ENCODE measurements around the gene TMEM109.

TMEM109 gene

DNA sequence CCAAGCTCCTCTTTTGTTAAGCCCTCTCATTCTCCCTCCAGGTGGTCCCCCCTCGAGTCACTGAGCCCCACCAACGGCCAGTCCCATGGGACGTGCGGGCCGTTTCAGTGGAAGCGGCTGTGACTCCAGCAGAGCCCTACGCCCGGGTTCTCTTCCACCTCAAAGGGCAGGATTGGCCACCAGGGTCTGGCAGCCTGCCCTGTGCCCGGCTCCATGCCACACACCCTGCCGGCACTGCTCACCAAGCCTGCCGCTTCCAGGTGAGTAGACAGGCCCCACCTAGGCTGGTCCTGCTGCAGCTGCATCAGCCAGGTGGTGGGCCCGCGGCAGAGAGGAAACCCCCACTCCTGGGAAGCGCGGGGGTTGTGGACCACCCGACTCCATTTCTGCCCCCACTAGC is 13.6 kb downstream of the TMEM109 start:
- no peak for DNase-seq

DNA sequence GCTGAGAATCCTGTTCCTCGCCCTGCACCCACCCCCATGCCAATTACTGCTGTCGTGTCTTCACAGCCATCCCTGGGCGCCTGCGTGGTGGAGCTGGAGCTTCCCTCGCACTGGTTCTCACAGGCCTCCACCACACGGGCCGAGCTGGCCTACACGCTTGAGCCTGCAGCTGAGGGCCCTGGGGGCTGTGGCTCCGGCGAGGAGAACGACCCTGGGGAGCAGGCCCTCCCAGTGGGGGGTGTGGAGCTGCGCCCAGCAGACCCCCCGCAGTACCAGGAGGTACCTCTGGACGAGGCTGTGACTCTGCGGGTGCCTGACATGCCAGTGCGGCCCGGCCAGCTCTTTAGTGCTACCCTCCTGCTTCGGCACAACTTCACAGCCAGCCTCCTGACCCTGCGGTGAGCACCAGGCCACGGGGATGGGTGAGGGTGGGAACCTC is 14.6 kb downstream of the TMEM109 start:
- DNase-seq = no peak

DNA sequence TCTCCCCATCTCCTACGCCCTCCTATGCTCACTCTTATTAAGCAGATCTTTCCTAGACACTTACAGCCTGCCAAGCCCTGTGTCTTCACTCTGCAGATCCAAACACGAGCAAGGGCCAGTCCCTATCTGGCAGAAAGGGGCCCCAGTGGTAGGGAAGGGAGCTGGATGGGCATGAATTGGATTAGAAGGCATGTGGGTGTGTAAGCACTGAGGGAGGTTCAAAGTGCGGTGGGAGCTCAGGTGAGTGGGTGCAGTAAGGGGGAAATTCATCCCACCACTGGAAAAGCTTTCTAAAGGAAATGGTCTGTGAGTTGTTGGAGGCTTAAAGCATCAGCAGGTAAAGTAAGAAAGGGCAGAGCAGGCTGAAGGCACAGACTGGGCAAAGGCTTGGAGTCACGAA is 15.8 kb downstream of the TMEM109 start:
- no peak for DNase-seq

DNA sequence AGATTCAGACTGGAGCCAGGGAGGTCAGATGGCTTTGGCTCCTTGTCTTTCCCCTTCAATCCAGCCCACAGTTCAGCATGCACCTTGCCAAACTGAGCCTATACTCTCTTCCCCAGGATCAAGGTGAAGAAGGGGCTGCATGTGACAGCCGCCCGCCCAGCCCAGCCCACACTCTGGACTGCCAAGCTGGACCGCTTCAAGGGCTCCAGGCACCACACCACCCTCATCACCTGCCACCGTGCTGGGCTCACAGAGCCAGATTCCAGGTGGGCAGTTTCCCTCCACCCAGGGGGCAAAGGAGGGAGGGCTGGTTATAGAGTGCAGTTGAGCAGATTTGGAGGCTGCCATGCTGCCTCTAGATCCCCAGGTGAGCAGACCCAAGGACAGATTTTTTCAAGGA is 16.4 kb downstream of the TMEM109 start:
- DNase-seq = no peak

DNA sequence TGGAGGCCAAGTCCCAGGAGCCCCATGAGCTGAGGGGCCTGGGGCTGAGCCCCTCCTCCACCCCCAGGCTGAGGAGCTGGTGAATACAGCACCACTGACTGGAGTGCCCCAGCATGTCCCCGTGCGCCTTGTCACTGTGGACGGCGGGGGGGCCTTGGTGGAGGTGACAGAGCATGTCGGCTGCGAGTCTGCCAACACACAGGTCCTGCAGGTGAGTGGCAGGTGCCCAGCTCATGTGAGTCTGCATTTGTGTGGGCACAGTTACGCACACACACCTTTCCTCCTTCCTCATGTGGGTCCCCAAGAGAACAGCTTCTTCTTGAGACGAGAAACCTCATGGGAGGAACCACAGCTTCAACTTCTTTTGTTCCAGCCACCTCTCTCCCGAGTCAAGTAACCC is 18.0 kb downstream of the TMEM109 start:
- DNase-seq = no peak

DNA sequence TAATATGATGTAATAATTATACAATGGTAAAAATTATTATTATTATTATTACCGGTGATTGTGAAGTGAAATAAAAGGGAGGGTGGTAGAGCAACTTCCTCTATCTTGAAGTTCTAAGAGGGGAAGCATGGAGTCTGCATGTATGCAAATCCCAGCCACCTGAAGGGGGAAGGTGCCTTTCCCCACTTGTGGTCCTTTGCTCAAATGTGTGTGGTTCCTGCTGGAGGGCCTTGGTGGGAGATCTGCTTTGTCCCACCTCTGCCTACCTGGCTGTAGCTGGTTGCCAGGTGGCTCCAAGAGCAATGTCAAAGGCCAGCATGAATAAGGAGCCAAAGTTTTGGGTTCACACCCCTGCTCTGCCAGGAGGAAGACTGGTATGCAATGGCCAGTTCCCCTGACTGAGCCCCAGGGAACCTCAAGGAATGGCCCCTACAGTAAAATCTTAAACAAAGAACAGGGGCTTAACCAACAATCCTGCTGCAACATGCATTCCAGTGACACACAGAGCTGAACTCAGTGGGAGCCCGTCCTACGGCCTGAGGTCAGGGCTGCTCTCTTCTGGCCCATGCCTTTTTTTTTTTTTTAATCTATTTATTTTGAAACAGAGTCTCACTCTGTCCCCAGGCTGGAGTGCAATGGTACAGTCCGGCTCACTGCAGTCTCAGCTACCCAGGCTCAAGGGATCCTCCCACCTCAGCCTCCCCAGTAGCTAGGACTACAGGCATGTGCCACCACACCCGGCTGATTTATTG is 18.8 kb downstream of the TMEM109 start:
- no peak for DNase-seq

DNA sequence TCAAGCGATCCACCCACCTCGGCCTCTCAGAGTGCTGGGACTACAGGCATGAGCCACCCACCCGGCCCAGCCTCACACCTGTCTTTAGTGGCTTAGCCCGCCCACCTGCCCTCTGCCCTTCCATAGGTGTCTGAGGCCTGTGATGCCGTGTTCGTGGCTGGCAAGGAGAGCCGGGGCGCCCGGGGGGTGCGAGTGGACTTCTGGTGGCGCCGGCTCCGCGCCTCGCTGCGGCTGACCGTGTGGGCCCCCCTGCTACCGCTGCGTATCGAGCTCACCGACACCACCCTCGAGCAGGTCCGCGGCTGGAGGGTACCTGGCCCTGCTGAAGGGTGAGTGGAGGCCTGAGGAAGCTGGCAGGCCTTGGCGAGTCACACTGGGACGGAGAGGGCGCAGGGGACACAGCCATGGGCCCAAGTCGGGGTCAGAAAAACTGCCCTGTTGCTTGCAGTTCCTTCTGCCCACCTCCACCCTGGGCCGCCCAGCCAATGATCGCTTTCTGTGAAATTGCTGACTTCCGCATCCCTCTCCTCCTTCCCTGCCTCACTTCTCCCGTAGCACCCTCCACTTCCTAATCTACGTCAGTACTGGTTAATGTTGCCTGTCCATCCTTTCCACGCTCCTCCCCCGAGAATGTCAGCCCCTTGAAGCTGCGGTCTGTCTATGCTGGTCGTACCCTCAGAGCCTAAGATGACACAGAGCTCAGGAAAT is 19.6 kb downstream of the TMEM109 start:
- DNase-seq = no peak

DNA sequence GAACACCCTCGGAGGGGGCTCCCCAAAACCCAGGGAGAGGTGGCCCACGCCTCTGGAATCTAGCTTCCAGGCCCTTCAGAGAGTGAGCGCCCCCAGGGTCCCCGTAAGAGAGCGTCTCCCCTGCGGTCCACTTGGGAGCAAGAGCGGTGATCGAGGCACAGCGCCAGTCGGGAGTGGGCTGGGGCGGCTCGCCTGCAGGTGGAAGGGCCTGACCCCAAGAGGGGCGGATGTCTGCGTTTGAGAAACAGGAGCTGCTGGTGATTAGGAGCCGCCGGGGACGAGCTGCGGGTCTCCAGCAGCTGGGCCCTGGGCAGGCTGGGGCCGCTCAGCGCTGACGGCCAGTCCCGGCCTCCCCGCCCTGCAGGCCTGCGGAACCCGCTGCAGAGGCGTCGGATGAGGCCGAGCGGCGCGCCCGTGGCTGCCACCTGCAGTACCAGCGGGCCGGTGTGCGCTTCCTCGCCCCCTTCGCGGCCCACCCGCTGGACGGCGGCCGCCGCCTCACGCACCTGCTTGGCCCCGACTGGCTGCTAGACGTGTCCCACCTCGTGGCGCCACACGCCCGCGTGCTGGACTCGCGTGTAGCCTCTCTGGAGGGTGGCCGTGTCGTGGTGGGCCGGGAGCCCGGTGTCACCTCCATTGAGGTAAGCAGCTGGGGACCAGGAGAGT is 20.3 kb downstream of the TMEM109 start:
- DNase-seq = no peak

DNA sequence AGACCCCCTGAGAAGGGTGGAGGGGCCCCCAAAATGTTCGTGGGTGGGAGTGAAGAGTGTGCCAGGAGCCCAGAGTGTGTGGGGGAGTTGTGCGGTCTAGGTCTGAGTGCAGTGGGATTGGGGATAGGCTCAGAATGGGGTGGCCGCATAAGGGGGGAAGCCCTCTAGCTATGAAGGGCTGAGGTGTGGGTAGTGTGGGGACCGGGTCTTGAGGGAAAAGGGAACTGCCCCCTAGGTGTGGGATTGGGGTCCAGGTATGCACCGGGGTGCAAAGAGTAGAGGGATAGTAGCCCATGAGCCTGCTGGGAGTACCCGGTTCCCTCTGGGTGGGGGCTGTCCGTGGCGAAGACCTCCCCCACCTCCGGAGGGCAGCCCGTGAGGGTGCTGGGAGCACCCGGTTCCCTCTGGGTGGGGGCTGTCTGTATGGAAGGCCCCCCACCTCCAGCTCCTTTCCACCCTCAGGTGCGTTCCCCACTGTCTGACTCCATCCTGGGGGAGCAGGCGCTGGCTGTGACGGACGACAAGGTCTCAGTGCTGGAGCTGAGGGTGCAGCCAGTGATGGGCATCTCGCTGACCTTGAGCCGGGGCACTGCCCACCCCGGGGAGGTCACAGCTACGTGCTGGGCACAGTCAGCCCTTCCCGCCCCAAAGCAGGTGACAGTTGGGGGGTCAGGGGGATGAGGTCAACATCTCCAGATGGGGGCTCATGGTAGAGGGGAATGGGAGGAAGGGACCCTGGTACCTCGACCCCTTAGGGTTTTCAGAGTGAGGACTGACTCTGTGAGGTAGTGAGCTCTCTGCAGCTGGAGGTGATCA is 21.0 kb downstream of the TMEM109 start:
- no peak for DNase-seq

DNA sequence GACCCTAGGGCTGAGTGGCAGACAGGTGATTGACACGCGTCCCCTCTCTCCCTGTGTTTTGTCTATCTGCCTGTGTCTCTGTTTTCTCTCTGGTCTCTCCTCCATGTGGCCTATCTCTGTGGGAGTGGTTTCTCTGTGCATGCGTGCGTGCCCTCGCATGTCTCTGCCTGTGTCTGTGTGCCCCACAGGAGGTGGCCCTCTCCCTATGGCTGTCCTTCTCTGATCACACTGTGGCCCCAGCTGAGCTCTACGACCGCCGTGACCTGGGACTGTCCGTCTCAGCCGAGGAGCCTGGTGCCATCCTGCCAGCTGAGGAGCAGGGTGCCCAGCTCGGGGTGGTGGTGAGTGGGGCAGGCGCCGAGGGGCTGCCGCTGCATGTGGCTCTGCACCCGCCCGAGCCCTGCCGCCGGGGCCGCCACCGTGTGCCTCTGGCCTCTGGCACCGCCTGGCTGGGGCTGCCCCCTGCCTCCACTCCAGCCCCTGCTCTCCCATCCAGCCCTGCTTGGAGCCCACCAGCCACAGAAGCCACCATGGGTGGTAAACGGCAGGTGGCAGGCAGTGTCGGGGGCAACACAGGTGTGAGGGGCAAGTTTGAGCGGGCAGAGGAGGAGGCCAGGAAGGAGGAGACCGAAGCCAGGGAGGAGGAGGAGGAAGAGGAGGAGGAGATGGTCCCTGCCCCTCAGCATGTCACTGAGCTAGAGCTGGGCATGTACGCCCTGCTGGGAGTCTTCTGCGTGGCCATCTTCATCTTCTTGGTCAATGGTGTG is 21.9 kb downstream of the TMEM109 start:
- no peak for DNase-seq

DNA sequence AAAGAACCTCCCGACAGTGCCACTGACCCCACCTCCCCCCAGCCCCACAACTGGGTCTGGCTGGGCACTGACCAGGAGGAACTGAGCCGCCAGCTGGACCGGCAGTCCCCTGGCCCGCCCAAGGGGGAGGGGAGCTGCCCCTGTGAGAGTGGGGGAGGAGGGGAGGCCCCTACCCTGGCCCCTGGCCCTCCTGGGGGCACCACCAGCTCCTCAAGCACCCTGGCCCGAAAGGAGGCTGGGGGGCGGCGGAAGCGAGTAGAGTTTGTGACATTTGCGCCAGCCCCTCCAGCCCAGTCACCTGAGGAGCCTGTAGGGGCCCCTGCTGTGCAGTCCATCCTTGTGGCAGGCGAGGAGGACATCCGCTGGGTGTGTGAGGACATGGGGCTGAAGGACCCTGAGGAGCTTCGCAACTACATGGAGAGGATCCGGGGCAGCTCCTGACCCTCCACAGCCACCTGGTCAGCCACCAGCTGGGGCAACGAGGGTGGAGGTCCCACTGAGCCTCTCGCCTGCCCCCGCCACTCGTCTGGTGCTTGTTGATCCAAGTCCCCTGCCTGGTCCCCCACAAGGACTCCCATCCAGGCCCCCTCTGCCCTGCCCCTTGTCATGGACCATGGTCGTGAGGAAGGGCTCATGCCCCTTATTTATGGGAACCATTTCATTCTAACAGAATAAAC is 22.6 kb downstream of the TMEM109 start:
- no peak for DNase-seq

DNA sequence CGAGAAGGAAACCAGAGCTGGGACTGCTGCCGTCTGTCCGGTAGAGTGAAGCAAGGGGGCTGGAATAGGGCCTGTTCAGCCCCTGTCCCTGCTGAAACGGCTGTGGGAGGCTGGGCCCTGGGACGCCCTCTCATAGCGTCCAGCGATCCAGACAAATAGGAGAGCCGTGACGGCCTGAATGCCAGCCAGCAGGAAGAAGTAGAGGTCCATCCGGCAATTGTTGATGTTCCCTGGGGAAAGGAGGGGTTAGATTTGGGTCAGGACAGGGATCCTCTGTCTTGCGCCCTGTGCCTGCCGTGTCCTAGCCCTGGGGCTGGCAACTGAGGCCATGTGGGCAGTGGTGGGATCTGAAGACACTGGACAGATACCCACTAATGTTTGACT is 23.2 kb downstream of the TMEM109 start:
- no peak for DNase-seq

DNA sequence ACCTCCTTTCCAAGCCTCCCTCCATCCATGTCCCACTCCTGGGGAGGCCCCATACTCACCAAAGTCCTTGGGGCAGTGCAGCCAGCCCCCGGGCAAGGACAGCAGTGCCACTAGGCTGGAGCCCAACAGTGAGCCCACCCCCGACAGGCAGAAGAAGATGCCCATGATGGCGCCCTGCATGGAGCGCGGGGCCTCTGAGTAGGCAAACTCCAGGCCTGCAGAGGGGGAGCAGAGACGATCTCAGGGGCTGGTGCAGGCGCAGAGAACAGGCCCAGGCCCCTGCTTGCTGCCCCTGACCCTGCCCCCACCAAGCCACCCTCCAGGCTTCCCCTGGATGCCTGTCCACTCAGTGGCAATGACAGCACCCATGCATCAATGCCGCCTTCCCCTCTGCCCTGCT is 23.9 kb downstream of the TMEM109 start:
- DNase-seq = no peak

DNA sequence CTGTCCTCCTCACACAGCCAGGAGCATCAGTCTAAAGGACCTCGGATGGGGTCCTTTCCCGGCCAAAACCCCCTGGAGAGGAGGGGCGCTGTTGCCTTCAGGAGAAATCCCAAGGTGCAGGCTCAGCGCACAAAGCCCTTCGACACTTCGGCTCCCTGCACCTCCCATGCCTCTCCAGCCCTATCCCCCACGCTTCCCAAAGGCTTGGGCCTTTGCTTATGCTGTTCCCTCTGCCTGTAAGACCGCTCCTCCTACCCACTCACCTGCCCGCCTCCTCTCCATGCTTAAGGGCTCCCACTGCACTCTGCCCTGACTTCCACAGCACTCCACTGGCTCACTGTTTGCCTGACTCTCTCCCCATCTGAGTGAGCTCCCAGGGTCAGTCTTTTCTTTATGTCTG is 24.5 kb downstream of the TMEM109 start:
- no peak for DNase-seq

DNA sequence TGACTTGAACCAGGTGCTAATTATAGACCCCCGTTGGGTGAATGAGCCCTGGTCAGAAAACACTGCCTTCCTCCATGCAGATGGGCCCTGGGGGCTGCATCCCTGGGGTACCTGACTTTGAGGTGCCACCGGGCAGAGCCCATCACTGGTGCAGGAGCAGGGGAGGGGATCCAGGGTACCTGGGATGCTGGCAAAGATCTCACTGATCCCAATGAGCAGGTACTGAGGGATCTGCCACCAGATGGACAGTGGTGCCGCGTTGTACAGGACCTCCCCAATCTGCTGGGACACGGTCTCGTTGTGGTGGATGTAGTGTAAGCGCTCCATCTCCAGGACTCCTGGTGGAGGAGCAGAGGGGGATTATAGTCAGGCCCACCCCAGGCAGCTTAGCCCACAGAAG is 25.3 kb downstream of the TMEM109 start:
- DNase-seq = no peak

DNA sequence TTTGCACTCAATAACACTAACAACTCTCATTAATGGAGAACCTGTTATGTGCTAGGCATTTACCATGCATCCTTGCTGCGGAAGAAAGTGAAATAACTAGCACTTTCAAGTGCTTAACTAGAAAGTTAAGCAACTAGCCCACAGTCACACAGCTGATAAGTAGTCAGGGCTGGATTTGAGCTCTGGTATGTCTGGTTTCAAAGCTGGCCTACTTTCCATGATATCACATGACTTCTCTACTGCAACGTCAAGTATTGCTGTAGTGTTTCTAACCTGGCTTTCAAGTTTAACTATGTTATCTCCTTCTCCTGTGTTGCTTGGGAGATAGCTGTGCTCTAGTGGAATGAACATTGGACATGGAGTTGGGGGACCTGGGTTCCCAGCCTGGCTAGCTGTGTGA is 25.9 kb downstream of the TMEM109 start:
- DNase-seq = no peak

DNA sequence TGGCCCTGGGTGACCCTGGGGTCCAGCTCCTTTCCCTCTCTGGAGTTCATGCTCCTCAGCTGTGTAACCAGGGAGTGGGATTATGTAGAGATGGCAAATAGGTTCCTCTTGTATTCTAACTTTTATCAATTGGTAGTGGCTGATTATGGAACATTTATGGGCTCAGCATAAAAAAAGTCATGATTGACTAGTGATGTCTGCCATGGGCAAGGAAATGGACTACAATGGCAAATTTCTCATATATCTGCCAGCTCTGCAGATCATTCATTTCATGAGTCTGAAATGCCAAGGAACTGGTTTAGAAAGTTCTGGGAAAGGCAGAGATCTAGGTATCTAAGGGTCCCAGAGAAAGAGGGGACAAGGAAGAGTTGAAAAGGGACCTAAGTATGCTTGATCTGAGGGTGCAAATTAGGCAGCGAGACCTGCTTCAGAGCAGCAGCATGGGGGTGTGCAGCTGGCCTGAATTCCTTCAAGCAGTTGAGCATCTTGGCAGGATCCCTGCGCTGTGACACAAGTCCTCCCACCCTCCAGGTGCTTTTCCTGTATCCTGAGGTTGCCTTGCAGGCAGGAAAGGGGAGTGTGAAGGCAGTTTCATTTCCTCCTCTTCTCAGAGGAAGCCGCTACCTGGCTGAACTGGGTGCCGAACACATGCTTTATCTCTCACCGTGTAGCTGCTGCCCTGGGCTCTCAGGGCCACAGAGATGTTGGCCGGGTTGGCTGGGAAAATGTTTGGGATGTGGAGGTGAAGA is 27.6 kb downstream of the TMEM109 start:
- no peak for DNase-seq

DNA sequence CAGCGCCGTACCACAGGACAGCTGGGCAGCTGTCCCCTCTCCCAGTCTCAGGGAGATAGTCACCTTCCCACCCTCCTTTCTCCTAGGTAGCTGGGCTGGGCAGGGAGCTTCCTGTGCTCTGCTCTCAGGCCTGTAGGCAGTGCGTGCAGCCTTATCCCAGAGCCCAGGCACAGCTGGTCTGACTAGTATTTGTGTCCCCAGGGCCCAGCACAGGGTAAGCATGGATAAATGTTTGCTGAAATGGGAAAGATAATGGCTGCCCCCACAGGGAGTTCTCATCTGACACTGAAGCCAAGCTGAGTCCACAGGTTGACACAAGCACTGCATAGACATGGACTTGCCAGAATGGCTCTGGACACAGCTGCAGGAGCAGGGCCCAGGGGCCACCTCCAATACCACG is 28.3 kb downstream of the TMEM109 start:
- no peak for DNase-seq

DNA sequence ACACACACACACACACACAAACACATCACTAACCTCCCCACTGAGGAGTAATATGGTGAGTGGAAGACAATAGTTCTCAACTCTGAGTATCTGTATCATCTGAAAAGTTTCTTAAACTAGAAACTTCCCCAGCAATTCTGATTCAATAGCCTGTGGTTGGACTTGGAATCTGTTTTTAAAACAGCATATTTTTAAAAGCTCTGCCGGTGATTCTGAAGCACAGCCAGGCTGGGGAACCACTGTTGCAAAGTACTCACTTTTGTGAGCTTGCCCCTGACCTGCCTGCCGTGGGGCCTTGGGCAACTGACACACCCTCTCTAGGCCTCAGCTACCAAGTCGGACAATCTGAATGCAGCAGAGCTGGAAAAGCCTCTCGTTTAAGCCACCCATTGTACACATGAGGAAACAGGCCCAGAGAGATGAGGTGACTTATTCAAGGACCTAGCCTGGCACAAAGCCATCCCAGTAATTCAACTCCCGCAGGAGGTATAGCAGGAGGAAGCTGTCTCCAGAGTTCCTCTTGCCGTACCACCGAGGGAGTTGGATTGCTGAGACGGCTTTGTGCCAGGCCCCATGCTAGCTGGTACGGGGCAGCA is 29.1 kb downstream of the TMEM109 start:
- no peak for DNase-seq

DNA sequence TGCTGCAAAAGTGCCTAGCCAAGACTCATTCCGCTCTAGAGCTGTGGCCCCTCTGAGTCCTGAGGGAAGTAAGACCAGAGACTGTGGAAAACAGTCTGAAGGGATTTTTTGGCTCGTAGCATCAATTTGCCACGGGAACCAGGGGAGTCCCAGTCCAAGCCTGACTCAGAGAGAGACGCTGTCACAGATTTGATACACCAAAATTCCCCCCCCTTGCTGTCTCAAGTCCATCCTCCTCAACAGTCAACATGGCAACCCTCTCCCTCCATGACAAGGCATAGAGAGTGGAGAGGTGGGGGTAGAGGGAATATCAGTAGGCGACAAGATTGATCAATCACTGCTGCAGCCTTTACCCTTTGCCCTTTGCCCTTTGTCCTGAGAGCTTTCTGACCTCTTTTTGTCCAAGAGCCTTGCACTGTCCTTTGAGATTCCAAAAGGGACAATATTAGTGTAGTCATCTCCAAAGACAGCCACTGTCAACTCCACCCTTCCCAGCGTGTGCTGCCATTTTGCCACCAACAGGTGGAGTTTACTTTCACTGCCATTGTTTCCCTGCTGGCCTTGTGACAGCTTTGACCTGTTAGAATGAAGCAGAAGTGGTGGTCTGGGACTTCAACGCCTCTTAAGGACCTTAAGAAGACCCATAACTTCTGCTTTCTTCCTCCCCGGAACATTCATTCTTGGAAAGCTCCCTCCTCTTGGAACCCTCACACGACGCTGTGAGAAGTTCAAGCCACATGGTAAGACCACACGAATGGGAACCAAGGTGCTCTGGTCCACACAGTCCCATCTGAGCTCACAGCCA is 30.7 kb downstream of the TMEM109 start:
- DNase-seq = no peak
